SK-N-SH (cell line): ENCODE data around the gene EN2. TPM values are rescaled to one million over a fixed set of nuclear protein-coding genes. Genes with fewer than 3 reads are reported as not detected.

Experiments
- CTCF ChIA-PET: fragments of 300-600, 350-600 bp; formaldehyde crosslinking; extraction: SDS; loops from one replicate; lab custom pipeline; 2021; lab: Yijun Ruan, JAX
- POLR2A ChIA-PET: fragments of 350-600 bp; sonication (Branson Sonifier 250); formaldehyde crosslinking; extraction: SDS; loops from one replicate; lab custom pipeline; 2020; ENCODE audit warnings: antibody characterized with exemption, inconsistent platforms; lab: Yijun Ruan, JAX
- DNase-seq: peaks from one replicate; pipeline ENCODE4 v3.0.0; 2012
- H2AFZ ChIP-seq: fragments of 200-600 bp; sonication (generic); 2 replicates; pipeline ENCODE4 v1.8.1; 2016; ENCODE audit warnings: antibody characterized with exemption, mild to moderate bottlenecking, low read depth
- H3F3A ChIP-seq: fragments of 200-600 bp; sonication (generic); replicated peaks from 2 replicates; pipeline ENCODE3; 2016; ENCODE audit warnings: antibody characterized with exemption, mild to moderate bottlenecking; ENCODE audit not compliant: insufficient read depth
- H3K27ac ChIP-seq, 2 experiments: fragments of 200-500 bp in 1 of 2; fragments of 200-600 bp in 1 of 2; sonication (Bioruptor generic) in 1 of 2; sonication (generic), shearing (Covaris generic) in 1 of 2; 2 replicates each; pipeline versions ENCODE4 v1.5.1 to v1.6.1; 2014 to 2016; ENCODE audit warnings: low read depth in 2 of 2, inconsistent platforms in 1 of 2, low read length in 1 of 2, mild to moderate bottlenecking in 1 of 2, mixed read lengths in 1 of 2
- H3K27me3 ChIP-seq: fragments of 200-600 bp; sonication (generic), shearing (Covaris generic); 2 replicates; pipeline ENCODE4 v1.6.1; 2016; ENCODE audit warnings: mixed run types; ENCODE audit not compliant: insufficient read depth
- H3K36me3 ChIP-seq, 2 experiments: fragments of 200-500 bp in 1 of 2; fragments of 200-600 bp in 1 of 2; sonication (Bioruptor generic) in 1 of 2; sonication (generic) in 1 of 2; replicated peaks in 1 of 2; 2 replicates each; pipeline versions ENCODE3 to v1.5.1; 2014 to 2016; ENCODE audit warnings: low read length in 1 of 2, mild to moderate bottlenecking in 1 of 2; ENCODE audit not compliant: insufficient read depth in 2 of 2, control insufficient read depth in 1 of 2
- H3K4me1 ChIP-seq, 2 experiments: fragments of 200-500 bp in 1 of 2; fragments of 200-600 bp in 1 of 2; sonication (Bioruptor generic) in 1 of 2; sonication (generic), shearing (Covaris generic) in 1 of 2; 2 replicates each; pipeline versions ENCODE4 v1.5.1 to v1.6.1; 2014 to 2016; ENCODE audit warnings: low read depth in 1 of 2, low read length in 1 of 2, mixed run types in 1 of 2; ENCODE audit not compliant: insufficient read depth in 2 of 2, control insufficient read depth in 1 of 2
- H3K4me2 ChIP-seq: fragments of 200-600 bp; sonication (generic), shearing (Covaris generic); 2 replicates; pipeline ENCODE4 v1.6.1; 2017; ENCODE audit warnings: mixed run types
- H3K4me3 ChIP-seq, 2 experiments: fragments of 200-500 bp in 1 of 2; fragments of 200-600 bp in 1 of 2; sonication (Bioruptor generic) in 1 of 2; sonication (generic), shearing (Covaris generic) in 1 of 2; 2 replicates each; pipeline versions ENCODE4 v1.5.1 to v1.8.1; 2014 to 2016; ENCODE audit warnings: low read depth in 2 of 2, inconsistent platforms in 1 of 2, low read length in 1 of 2, mild to moderate bottlenecking in 1 of 2, mixed read lengths in 1 of 2, moderate library complexity in 1 of 2
- H3K79me2 ChIP-seq: fragments of 200-600 bp; sonication (generic); 2 replicates; pipeline ENCODE4 v1.8.1; 2017; ENCODE audit warnings: mild to moderate bottlenecking; ENCODE audit not compliant: insufficient read depth
- H3K9ac ChIP-seq: fragments of 200-600 bp; sonication (generic); 2 replicates; pipeline ENCODE4 v1.6.1; 2017; ENCODE audit warnings: mixed run types
- H3K9me2 ChIP-seq: fragments of 200-600 bp; sonication (generic); 2 replicates; pipeline ENCODE4 v1.6.1; 2017; ENCODE audit warnings: mixed run types
- H3K9me3 ChIP-seq: fragments of 200-600 bp; sonication (generic); 2 replicates; pipeline ENCODE4 v1.6.1; 2017; ENCODE audit warnings: mixed run types, mild to moderate bottlenecking, moderate library complexity
- H4K20me1 ChIP-seq: fragments of 200-600 bp; sonication (generic); 2 replicates; pipeline ENCODE4 v1.6.1; 2017; ENCODE audit warnings: mild to moderate bottlenecking, mixed run types; ENCODE audit not compliant: insufficient read depth
- CHD2 ChIP-seq: fragments of 150-350 bp; IDR thresholded peaks from 2 replicates; pipeline ENCODE4 v1.6.1; 2018; ENCODE audit warnings: low read length; ENCODE audit not compliant: partially characterized antibody
- ELF1 ChIP-seq: IDR thresholded peaks from 2 replicates; pipeline ENCODE4 v1.4.0; 2012
- EP300 ChIP-seq, 2 experiments: IDR thresholded peaks; 2 replicates each; pipeline versions ENCODE4 v1.4.0 to v1.6.1; 2012; ENCODE audit warnings: borderline replicate concordance in 1 of 2, low read depth in 1 of 2, low read length in 1 of 2
- FOSL2 ChIP-seq: IDR thresholded peaks from 2 replicates; pipeline ENCODE4 v1.4.0; 2012; ENCODE audit warnings: low read depth, mild to moderate bottlenecking, moderate library complexity, borderline replicate concordance
- FOXJ3 ChIP-seq: sonication (generic); formaldehyde crosslinking; IDR thresholded peaks from 2 replicates; pipeline ENCODE4 v1.5.1; 2020; ENCODE audit warnings: mild to moderate bottlenecking, missing genetic modification reagents
- GABPA ChIP-seq: IDR thresholded peaks from 2 replicates; pipeline ENCODE4 v1.4.0; 2012; ENCODE audit warnings: low read depth, mild to moderate bottlenecking
- GATA2 ChIP-seq: sonication (generic); formaldehyde crosslinking; IDR thresholded peaks from 2 replicates; pipeline ENCODE4 v1.5.0; 2020; ENCODE audit warnings: mild to moderate bottlenecking, missing genetic modification reagents
- JUND ChIP-seq: IDR thresholded peaks from 2 replicates; pipeline ENCODE4 v1.4.0; 2012
- MAX ChIP-seq: IDR thresholded peaks from 2 replicates; pipeline ENCODE4 v1.4.0; 2012; ENCODE audit warnings: low read depth
- MEF2A ChIP-seq: IDR thresholded peaks from 2 replicates; pipeline ENCODE4 v1.4.0; 2012; ENCODE audit warnings: low read depth, borderline replicate concordance
- NFIC ChIP-seq: IDR thresholded peaks from 2 replicates; pipeline ENCODE4 v1.4.0; 2012; ENCODE audit warnings: borderline replicate concordance
- NRF1 ChIP-seq: IDR thresholded peaks from 2 replicates; pipeline ENCODE4 v1.6.1; 2012; ENCODE audit warnings: low read depth, mild to moderate bottlenecking, low read length
- PBX3 ChIP-seq: IDR thresholded peaks from 2 replicates; pipeline ENCODE4; 2012
- POLR2AphosphoS5 ChIP-seq: IDR thresholded peaks from 2 replicates; pipeline ENCODE4 v1.6.1; 2012; ENCODE audit warnings: low read depth, low read length
- RAD21 ChIP-seq: IDR thresholded peaks from 2 replicates; pipeline ENCODE4 v1.6.1; 2012; ENCODE audit warnings: mild to moderate bottlenecking, low read length
- RCOR1 ChIP-seq: fragments of 150-350 bp; IDR thresholded peaks from 2 replicates; pipeline ENCODE4 v1.6.1; 2017; ENCODE audit warnings: antibody characterized with exemption, low read length
- RFX5 ChIP-seq: IDR thresholded peaks from 2 replicates; pipeline ENCODE4 v1.6.1; 2012; ENCODE audit warnings: mild to moderate bottlenecking, improper control_type of control experiment, low read length
- RXRA ChIP-seq: IDR thresholded peaks from 2 replicates; pipeline ENCODE4 v1.4.0; 2012; ENCODE audit warnings: low read depth, mild to moderate bottlenecking, borderline replicate concordance
- SIN3A ChIP-seq: IDR thresholded peaks from 2 replicates; pipeline ENCODE4 v1.6.1; 2012; ENCODE audit warnings: low read depth, mild to moderate bottlenecking, low read length, moderate library complexity, borderline replicate concordance
- SMC3 ChIP-seq: IDR thresholded peaks from 2 replicates; pipeline ENCODE4 v1.6.1; 2012; ENCODE audit warnings: low read depth, low read length, improper control_type of control experiment
- TAF1 ChIP-seq: IDR thresholded peaks from 2 replicates; pipeline ENCODE4 v1.6.1; 2012; ENCODE audit warnings: low read depth, mild to moderate bottlenecking, low read length, moderate library complexity, borderline replicate concordance
- TCF12 ChIP-seq: IDR thresholded peaks from 2 replicates; pipeline ENCODE4 v1.4.0; 2012
- TEAD4 ChIP-seq: IDR thresholded peaks from 2 replicates; pipeline ENCODE4 v1.4.0; 2012; ENCODE audit warnings: mild to moderate bottlenecking, borderline replicate concordance; ENCODE audit not compliant: insufficient read depth
- USF1 ChIP-seq: IDR thresholded peaks from 2 replicates; pipeline ENCODE4 v1.4.0; 2012; ENCODE audit warnings: low read depth, borderline replicate concordance
- USF2 ChIP-seq: fragments of 150-350 bp; IDR thresholded peaks from 2 replicates; pipeline ENCODE4 v1.6.1; 2017; ENCODE audit warnings: antibody characterized with exemption, low read length, low read depth, borderline replicate concordance
- YY1 ChIP-seq: IDR thresholded peaks from 2 replicates; pipeline ENCODE4 v1.4.0; 2012; ENCODE audit warnings: low read depth, mild to moderate bottlenecking
- WGBS: methylation state at CpG from one replicate; pipeline ENCODE4 v1.1.6; 2017; ENCODE audit warnings: low lambda C conversion rate; 5-methylcytosine and 5-hydroxymethylcytosine counted together
- polyA plus RNA-seq, 3 experiments: library from polyadenylated mRNA; depleted of rRNA; stranded (reverse); fragments of >200 nt; gene quantifications; 2 replicates each; pipeline ENCODE4 v1.2.3, GENCODE V29; 2012

The EN2 gene
- polyA plus RNA-seq, 1 of the 3 experiments (the other 2 are of a cell fraction) = 0.02 TPM

- no peaks in the 10 kb centered on the region for H3K36me3 ChIP-seq
- no peaks in the 10 kb centered on the region for H3F3A ChIP-seq
- peaks cover 71% of the 10 kb centered on the region for H3K27me3 ChIP-seq
- WGBS = 41% methylated on average over 17 of the region's 17 CpGs
- DNase-seq = no peak
- no peak overlapping the region for H2AFZ ChIP-seq
- ChIA-PET CTCF (interaction anchor here (0.8 to 1.4 kb wide), 3 partner anchors 10 to 37 kb away, joined by 3 to 5 read pairs (median 5); no protein-coding TSS in a partner anchor), POLR2A (no interaction called here)
- no peaks in the 10 kb centered on the region for H3K9me2 ChIP-seq
- peaks cover 0 to 3% of the 10 kb centered on the region in 2 experiments; a peak in 1 of 4 replicates for H3K4me1 ChIP-seq
- no peaks in the 10 kb centered on the region for H3K79me2 ChIP-seq
- no peak overlapping the region for H3K4me3 ChIP-seq
- H3K9ac ChIP-seq = no peak overlapping the region
- TF ChIP-seq POLR2AphosphoS5 (no peak), USF1 (no peak), JUND (no peak), GATA2 (CRISPR knock-in tag) (no peak), NFIC (no peak), EP300 (IDR thresholded peaks at IDR 0.05; ENCODE audit: borderline replicate concordance in 1 of 2, low read depth in 1 of 2, low read length in 1 of 2) (no peak), CHD2 (no peak), MEF2A (no peak), MAX (no peak), RCOR1 (no peak), TCF12 (no peak), RXRA (no peak)
- no peaks in the 10 kb centered on the region for H3K9me3 ChIP-seq
- H3K4me2 ChIP-seq = no peak overlapping the region
- H3K27ac ChIP-seq = no peak overlapping the region
- no peaks in the 10 kb centered on the region; the same call in 1 of the 2 replicates for H4K20me1 ChIP-seq
Observed at GRCh38 chr7:155416646-155417380, 41.1 kb upstream of the EN2 start.

GRCh38 chr7:155418304-155418703, 39.6 kb upstream of the EN2 start:
- Histone ChIP-seq H3K27me3 (peaks cover 83% of the 10 kb centered on the region), H3K27ac (no peak overlapping the region), H3K9me3 (no peaks in the 10 kb centered on the region), H3K36me3 (no peaks in the 10 kb centered on the region), H4K20me1 (no peaks in the 10 kb centered on the region), H3F3A (no peaks in the 10 kb centered on the region), H3K9ac (no peak overlapping the region), H3K4me3 (no peak overlapping the region), H3K4me1 (no peaks in the 10 kb centered on the region), H2AFZ (no peak overlapping the region), H3K9me2 (no peaks in the 10 kb centered on the region), H3K4me2 (no peak overlapping the region), H3K79me2 (no peaks in the 10 kb centered on the region)
- POLR2A ChIA-PET = no interaction called here
- CTCF ChIA-PET = interaction anchor here (1.0 kb wide), 1 partner anchor 14 kb away, joined by 3 read pairs; no protein-coding TSS in a partner anchor
- no peak for DNase-seq
- 11% methylated on average over 12 of the region's 12 CpGs for WGBS
- no peak for TF ChIP-seq MAX
- no peak for TF ChIP-seq PBX3
- TF ChIP-seq FOXJ3 (CRISPR knock-in tag) = no peak
- no peak for TF ChIP-seq TAF1
- no peak for TF ChIP-seq RCOR1
- TF ChIP-seq RAD21 = no peak
- no peak for TF ChIP-seq SIN3A
- TF ChIP-seq NRF1 = no peak
- TF ChIP-seq YY1 = no peak
- no peak for TF ChIP-seq SMC3
- no peak for TF ChIP-seq TEAD4
- no peak for TF ChIP-seq CHD2
- TF ChIP-seq RFX5 = no peak
- TF ChIP-seq GABPA = no peak
- TF ChIP-seq EP300 (IDR thresholded peaks at IDR 0.05; ENCODE audit: borderline replicate concordance in 1 of 2, low read depth in 1 of 2, low read length in 1 of 2) = no peak
- no peak for TF ChIP-seq USF2
- no peak for TF ChIP-seq ELF1
- no peak for TF ChIP-seq TCF12
- no peak for TF ChIP-seq FOSL2
- no peak for TF ChIP-seq RXRA
